CD4-positive, CD25-positive, alpha-beta regulatory T cell (primary cell): ENCODE results near the gene SH2D4B. TPM values are rescaled to one million over a fixed set of nuclear protein-coding genes. Genes with fewer than 3 reads are reported as not detected.

Source experiments
- ATAC-seq, 2 donors: fragments of 150-1000 bp; cut with Tn5 transposase; one replicate each; pipeline ENCODE4 v1.10.0; 2021; ENCODE audit warnings: low read depth in 2 of 2, moderate number of reproducible peaks in 2 of 2, moderate library complexity in 1 of 2
- DNase-seq, 3 donors: peaks; one replicate each; pipeline versions ENCODE4 v3.0.0 to v3.0.0-alpha.2; 2012 to 2022; ENCODE audit warnings: mixed read lengths in 1 of 3
- H3K27ac ChIP-seq: one replicate; pipeline ENCODE4 v1.7.0; 2013; ENCODE audit warnings: mild to moderate bottlenecking, low read length; ENCODE audit not compliant: insufficient read depth, poor library complexity, severe bottlenecking
- H3K27me3 ChIP-seq: one replicate; pipeline ENCODE4 v1.7.0; 2013; ENCODE audit warnings: low read length; ENCODE audit not compliant: control insufficient read depth, insufficient read depth
- H3K36me3 ChIP-seq: one replicate; pipeline ENCODE4 v1.7.0; 2013; ENCODE audit warnings: mild to moderate bottlenecking, low read length, moderate library complexity; ENCODE audit not compliant: control insufficient read depth, insufficient read depth
- H3K4me1 ChIP-seq: 2 replicates; pipeline ENCODE4 v1.7.0; 2013; ENCODE audit warnings: mild to moderate bottlenecking, low read length; ENCODE audit not compliant: insufficient read depth, control insufficient read depth, poor library complexity, severe bottlenecking
- H3K4me3 ChIP-seq: one replicate; pipeline ENCODE4 v1.7.0; 2013; ENCODE audit warnings: low read depth, mild to moderate bottlenecking, low read length, moderate library complexity
- H3K9me3 ChIP-seq, 2 experiments: 1 replicate in 1 of 2; 2 replicates in 1 of 2; pipeline ENCODE4 v1.7.0; 2013; ENCODE audit warnings: low read length in 2 of 2, mild to moderate bottlenecking in 1 of 2, moderate library complexity in 1 of 2; ENCODE audit not compliant: control insufficient read depth in 2 of 2
- H3K27ac Mint-ChIP-seq, 3 donors: one replicate each; pipeline ENCODE4 v1.8.0; 2020 to 2022; ENCODE audit warnings: mild to moderate bottlenecking in 3 of 3, mixed read lengths in 3 of 3, moderate library complexity in 2 of 3
- H3K27me3 Mint-ChIP-seq: one replicate; pipeline ENCODE4 v1.8.0; 2022; ENCODE audit warnings: mild to moderate bottlenecking, mixed read lengths
- H3K36me3 Mint-ChIP-seq: one replicate; pipeline ENCODE4 v1.8.0; 2020; ENCODE audit warnings: mixed read lengths
- H3K4me1 Mint-ChIP-seq, 4 donors: one replicate each; pipeline ENCODE4 v1.8.0; 2020 to 2022; ENCODE audit warnings: mixed read lengths in 4 of 4, mild to moderate bottlenecking in 1 of 4
- H3K4me3 Mint-ChIP-seq, 4 donors: one replicate each; pipeline ENCODE4 v1.8.0; 2020 to 2022; ENCODE audit warnings: mild to moderate bottlenecking in 4 of 4, mixed read lengths in 4 of 4, moderate library complexity in 3 of 4
- H3K9me3 Mint-ChIP-seq, 7 donors: one replicate each; pipeline ENCODE4 v1.8.0; 2020 to 2022; ENCODE audit warnings: mixed read lengths in 7 of 7, mild to moderate bottlenecking in 3 of 7, moderate library complexity in 2 of 7
- polyA plus RNA-seq, 4 donors: library from polyadenylated mRNA; unstranded; fragments of 300-500 nt; fragmentation: Illumina TruSeq; gene quantifications; one replicate each; pipeline ENCODE4 v1.2.3, GENCODE V29; 2021
- total RNA-seq: library from RNA; stranded (reverse); gene quantifications from one replicate; pipeline ENCODE4 v1.2.3, GENCODE V29; 2022

SH2D4B gene
- total and polyA plus RNA-seq, 5 donors from 2014 or later = 0.25 TPM; not detected in 4

DNA sequence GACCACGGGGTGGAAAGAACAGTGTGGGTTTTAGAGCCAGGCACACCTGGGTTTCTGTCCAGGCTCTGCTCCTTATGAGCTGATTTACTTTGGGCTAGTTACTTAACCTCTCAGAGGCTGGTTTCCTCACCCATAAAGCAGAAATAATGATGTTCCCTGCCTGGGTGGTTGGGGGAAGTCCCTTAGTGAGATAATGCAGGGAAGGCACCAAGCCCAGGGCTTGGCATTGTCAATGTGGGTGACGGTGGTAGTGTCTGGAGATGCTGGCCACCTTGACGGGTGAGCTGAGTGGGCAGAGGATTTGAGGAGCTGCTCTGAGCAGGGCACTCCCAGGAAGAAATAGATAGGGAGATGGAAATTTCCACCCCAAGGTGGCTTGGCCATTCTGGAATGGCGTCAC lies 65.2 kb downstream of the SH2D4B start:
- H3K4me1 ChIP-seq = no peaks in the 10 kb centered on the region
- Mint-ChIP-seq H3K36me3 (no peaks in the 10 kb centered on the region), H3K27me3 (peaks cover 3% of the 10 kb centered on the region), H3K4me1 (no peaks in the 10 kb centered on the region), H3K4me3 (no peak overlapping the region), H3K9me3 (no peaks in the 10 kb centered on the region), H3K27ac (no peak overlapping the region)
- ATAC-seq = no peak
- H3K27me3 ChIP-seq = no peaks in the 10 kb centered on the region
- no peak overlapping the region for H3K4me3 ChIP-seq
- no peak for DNase-seq
- no peak overlapping the region for H3K27ac ChIP-seq
- H3K36me3 ChIP-seq = no peaks in the 10 kb centered on the region
- no peaks in the 10 kb centered on the region for H3K9me3 ChIP-seq

DNA sequence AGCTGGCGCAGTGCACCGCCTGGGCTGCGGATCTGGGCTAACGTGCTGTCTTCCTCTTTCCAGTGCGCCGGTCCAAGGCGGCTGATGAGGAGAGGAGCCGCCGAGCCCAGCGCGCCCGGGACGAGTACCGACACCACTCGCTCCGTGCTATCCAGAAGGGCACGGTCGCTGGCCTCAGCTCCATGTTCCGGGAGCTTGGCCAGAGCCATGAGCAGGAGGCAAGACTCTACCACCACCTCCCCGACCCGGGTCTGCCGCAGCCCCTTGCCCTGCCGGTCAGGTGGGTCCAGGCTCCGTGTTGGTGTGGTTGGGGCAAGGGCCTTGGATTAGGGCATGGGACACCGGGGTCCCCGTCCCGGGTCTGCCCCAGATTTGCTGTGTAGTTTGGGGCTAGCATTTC lies 65.8 kb downstream of the SH2D4B start:
- no peak for DNase-seq
- Mint-ChIP-seq H3K27me3 (peaks cover 4% of the 10 kb centered on the region), H3K27ac (no peak overlapping the region), H3K9me3 (no peaks in the 10 kb centered on the region), H3K4me3 (no peak overlapping the region), H3K36me3 (no peaks in the 10 kb centered on the region), H3K4me1 (no peaks in the 10 kb centered on the region)
- no peak for ATAC-seq
- no peak overlapping the region for H3K4me3 ChIP-seq
- no peaks in the 10 kb centered on the region for H3K4me1 ChIP-seq
- H3K27ac ChIP-seq = no peak overlapping the region
- no peaks in the 10 kb centered on the region for H3K36me3 ChIP-seq
- H3K27me3 ChIP-seq = no peaks in the 10 kb centered on the region
- no peaks in the 10 kb centered on the region for H3K9me3 ChIP-seq

DNA sequence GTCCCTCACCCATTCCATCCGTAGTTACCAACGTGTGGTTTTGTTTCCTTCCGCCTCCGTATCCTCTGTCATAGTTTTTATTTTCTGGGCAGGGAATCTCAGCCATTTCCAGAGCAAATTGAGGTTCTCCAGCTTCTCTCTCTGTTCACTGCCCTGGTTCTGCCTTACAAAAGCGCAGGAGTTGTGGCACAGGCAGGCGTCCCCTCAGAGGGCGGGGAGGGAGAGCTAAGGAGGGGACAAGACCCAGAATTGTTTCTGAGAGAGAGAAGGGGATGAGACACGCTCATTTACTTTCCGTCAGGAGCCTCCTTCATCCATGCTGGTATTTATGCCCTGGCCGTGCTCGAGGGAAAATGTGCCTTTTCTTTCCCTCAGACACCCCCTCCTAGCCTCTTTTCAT lies 71.0 kb downstream of the SH2D4B start:
- DNase-seq = no peak
- Mint-ChIP-seq H3K4me1 (peaks cover 0 to 2% (median 0%) of the 10 kb centered on the region in 4 donors), H3K36me3 (no peaks in the 10 kb centered on the region), H3K9me3 (peaks cover 0 to under 1% (median 0%) of the 10 kb centered on the region in 7 donors), H3K27ac (no peak overlapping the region), H3K27me3 (peaks cover 4% of the 10 kb centered on the region), H3K4me3 (no peak overlapping the region)
- Histone ChIP-seq H3K27ac (no peak overlapping the region), H3K4me1 (no peaks in the 10 kb centered on the region), H3K36me3 (no peaks in the 10 kb centered on the region), H3K27me3 (no peaks in the 10 kb centered on the region), H3K9me3 (no peaks in the 10 kb centered on the region), H3K4me3 (no peak overlapping the region)
- ATAC-seq = no peak

DNA sequence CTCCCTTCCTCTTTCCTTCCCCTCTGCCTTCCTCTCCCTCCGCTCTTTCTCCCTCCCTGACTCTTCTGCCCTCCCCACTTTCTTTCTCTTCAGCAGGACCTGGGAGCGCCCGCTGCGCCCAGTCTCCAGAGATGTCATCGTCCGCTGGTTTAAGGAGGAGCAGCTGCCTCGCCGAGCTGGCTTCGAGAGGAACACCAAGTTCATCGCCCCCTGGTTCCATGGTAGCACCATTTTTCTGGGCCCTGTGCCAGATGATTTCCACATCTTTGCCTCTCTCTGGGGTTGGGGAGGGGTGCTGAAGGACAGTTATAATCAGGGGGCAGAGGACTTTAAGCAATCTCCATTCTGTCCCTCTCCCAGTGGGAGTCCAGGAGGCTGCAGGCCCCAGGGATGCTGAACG lies 71.6 kb downstream of the SH2D4B start:
- Mint-ChIP-seq H3K27ac (no peak overlapping the region), H3K4me3 (no peak overlapping the region), H3K4me1 (peaks cover 0 to 2% (median 0%) of the 10 kb centered on the region in 4 donors), H3K27me3 (peaks cover 10% of the 10 kb centered on the region), H3K36me3 (no peaks in the 10 kb centered on the region), H3K9me3 (peaks cover 0 to 1% (median 0%) of the 10 kb centered on the region in 7 donors)
- no peak overlapping the region for H3K4me3 ChIP-seq
- DNase-seq = no peak
- ATAC-seq = no peak
- no peaks in the 10 kb centered on the region for H3K4me1 ChIP-seq
- H3K9me3 ChIP-seq = no peaks in the 10 kb centered on the region
- H3K36me3 ChIP-seq = no peaks in the 10 kb centered on the region
- H3K27me3 ChIP-seq = no peaks in the 10 kb centered on the region
- no peak overlapping the region for H3K27ac ChIP-seq

DNA sequence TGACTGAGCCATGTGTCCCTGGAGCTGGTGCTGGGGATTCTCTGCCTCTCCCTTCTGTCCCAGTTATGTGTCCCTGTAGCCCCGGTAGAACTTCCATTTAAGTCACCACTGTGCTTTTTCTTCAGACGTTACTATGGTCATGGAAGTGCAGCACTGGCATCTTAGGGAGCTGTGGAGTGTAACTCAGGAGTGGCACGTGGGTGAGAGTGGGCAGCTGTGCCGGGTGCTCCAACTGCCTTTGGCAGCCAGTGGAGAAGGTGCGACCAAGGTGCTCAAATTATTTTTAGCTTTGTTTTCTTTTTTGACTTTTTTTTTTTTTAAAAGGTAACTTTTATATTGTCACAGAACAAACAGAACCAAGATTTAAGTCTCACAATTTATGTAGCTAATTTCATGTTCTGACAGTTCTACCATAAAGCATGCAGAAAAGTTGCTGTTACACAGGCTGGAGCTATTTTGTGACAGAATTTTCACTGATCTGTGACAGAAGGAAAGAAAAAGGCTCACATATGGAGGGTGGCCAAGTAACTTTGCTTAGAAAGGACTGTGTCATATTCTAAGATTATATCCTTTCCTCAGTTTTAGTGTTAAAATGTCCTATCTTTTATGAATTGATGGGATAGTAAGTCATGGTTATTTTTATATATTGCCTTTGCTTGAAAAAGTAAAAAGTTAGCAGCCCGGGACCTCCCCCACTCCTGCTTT lies 73.9 kb downstream of the SH2D4B start:
- Mint-ChIP-seq H3K27me3 (peaks cover 10% of the 10 kb centered on the region), H3K4me1 (peaks cover 0 to 2% (median 0%) of the 10 kb centered on the region in 4 donors), H3K36me3 (no peaks in the 10 kb centered on the region), H3K4me3 (no peak overlapping the region), H3K27ac (no peak overlapping the region), H3K9me3 (peaks cover 0 to 1% (median 0%) of the 10 kb centered on the region in 7 donors)
- H3K9me3 ChIP-seq = no peaks in the 10 kb centered on the region
- ATAC-seq (no peak), DNase-seq (no peak)
- H3K27ac ChIP-seq = no peak overlapping the region
- H3K4me1 ChIP-seq = no peaks in the 10 kb centered on the region
- H3K27me3 ChIP-seq = no peaks in the 10 kb centered on the region
- H3K4me3 ChIP-seq = no peak overlapping the region
- no peaks in the 10 kb centered on the region for H3K36me3 ChIP-seq

DNA sequence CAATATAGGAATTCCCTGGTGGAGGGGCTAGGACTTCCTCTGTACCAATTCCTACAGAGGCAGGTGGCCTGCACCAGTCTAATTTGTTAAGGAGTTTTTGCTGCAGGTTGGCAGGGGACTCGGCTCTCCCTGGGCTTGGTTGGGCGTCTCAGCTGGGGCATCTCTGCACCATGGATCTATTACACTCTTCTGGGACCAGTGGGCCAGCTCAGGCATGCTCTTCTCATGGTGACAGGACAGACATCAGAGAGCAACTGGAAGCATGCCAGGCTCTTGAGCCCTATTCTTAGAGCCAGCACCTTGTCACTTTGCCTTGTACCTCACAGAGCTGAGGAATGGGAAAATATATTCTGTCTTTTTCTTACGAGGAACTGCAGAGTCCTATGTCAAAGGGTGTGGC lies 74.6 kb downstream of the SH2D4B start:
- Mint-ChIP-seq H3K4me1 (peaks cover 0 to 2% (median 0%) of the 10 kb centered on the region in 4 donors), H3K4me3 (no peak overlapping the region), H3K36me3 (no peaks in the 10 kb centered on the region), H3K27ac (peak overlapping the region in 1 of 3 donors; percentile 26), H3K9me3 (peaks cover 0 to 1% (median 0%) of the 10 kb centered on the region in 7 donors), H3K27me3 (peaks cover 10% of the 10 kb centered on the region)
- no peak overlapping the region for H3K27ac ChIP-seq
- no peaks in the 10 kb centered on the region for H3K4me1 ChIP-seq
- H3K36me3 ChIP-seq = no peaks in the 10 kb centered on the region
- H3K9me3 ChIP-seq = no peaks in the 10 kb centered on the region
- DNase-seq (no peak), ATAC-seq (no peak)
- H3K27me3 ChIP-seq = no peaks in the 10 kb centered on the region
- no peak overlapping the region for H3K4me3 ChIP-seq

DNA sequence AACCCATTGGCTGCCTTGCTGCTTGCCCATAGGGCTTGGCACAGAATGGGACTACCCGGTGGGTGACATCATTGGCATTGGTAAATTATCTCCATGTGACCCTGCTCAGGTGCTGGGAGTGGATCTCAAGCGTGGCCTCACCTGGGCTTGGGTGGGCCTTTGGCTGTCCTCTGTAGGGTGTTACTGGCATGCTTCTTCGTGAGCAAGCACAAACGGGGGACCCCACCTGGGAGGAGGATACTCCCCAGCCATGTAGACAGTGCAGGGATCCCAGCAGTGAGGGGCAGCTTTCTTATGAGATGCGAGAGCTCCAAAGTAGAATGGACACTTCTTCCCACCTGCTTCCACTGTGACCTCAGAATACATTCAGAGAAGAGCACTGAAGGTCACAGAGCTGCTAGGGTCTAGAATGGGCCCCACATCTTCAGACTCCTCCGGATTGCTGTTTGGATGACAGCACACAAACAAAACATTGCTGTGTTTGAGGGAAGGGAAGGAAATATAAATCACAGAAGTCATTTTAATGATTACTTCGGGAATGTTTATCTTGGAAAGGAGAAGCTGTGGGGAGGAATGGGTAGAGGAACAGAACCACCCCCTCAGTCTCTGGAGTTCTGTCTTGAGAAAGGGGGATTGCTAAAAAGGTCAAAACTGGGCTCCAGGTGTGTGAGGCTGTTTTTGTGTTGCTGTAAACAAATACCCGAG lies 75.9 kb downstream of the SH2D4B start:
- Histone ChIP-seq H3K4me3 (no peak overlapping the region), H3K27ac (no peak overlapping the region), H3K9me3 (no peaks in the 10 kb centered on the region), H3K4me1 (no peaks in the 10 kb centered on the region), H3K36me3 (no peaks in the 10 kb centered on the region), H3K27me3 (no peaks in the 10 kb centered on the region)
- Mint-ChIP-seq H3K4me1 (peaks cover 0 to 1% (median 0%) of the 10 kb centered on the region in 4 donors), H3K27ac (peak overlapping the region in 1 of 3 donors; percentile 82), H3K36me3 (no peaks in the 10 kb centered on the region), H3K27me3 (peaks cover 6% of the 10 kb centered on the region), H3K9me3 (peaks cover 0 to 1% (median 0%) of the 10 kb centered on the region in 7 donors), H3K4me3 (no peak overlapping the region)
- ATAC-seq = no peak
- DNase-seq = no peak
